K562 (cell line): Measurements from ENCODE around the gene NEURL1B. TPM values are rescaled to one million over a fixed set of nuclear protein-coding genes. Genes with fewer than 3 reads are reported as not detected.
A peak's percentile ranks its signal among the peaks of the same experiment; 100 is the strongest.

Source experiments
- ATAC-seq: fragments of 200-7000 bp; cut with Tn5 transposase; 3 replicates; pipeline ENCODE4 v1.9.1; 2020; ENCODE audit warnings: moderate library complexity
- BruUV-seq: library from RNA; stranded (reverse); fragments of 400-500 nt; replicated peaks from 2 replicates; lab custom pipeline; 2021; lab: Mats Ljungman, UMichigan
- CTCF ChIA-PET: fragments of 300-600 bp; formaldehyde crosslinking; extraction: SDS; loops from one replicate; lab custom pipeline; 2021; ENCODE audit warnings: low intra/inter-chr PET ratio; lab: Yijun Ruan, JAX
- POLR2A ChIA-PET: fragments of 300-600, 350-650 bp; sonication (Branson Sonifier 250); formaldehyde crosslinking; extraction: SDS; loops from one replicate; lab custom pipeline; 2021; ENCODE audit warnings: antibody characterized with exemption, inconsistent platforms; lab: Yijun Ruan, JAX
- DNase-seq, 4 experiments: peaks; one replicate each; pipeline versions ENCODE4 v3.0.0 to v3.0.0-alpha.2; 2011 to 2018; ENCODE audit warnings: low spot score in 3 of 4, mixed read lengths in 3 of 4; ENCODE audit errors: extremely low read depth in 1 of 4
- FAIRE-seq: peaks from 2 replicates; lab custom pipeline; 2011; peaks lifted over from hg19 to GRCh38; lab: Jason Lieb, UNC
- H2AFZ ChIP-seq: 2 replicates; pipeline ENCODE4 v1.6.0; 2011; ENCODE audit warnings: low read depth, low read length, control low read depth, inconsistent platforms
- H3K27ac ChIP-seq: fragments of 200-600 bp; 3 replicates; pipeline ENCODE4 v1.8.0; 2011; ENCODE audit warnings: low read depth, mild to moderate bottlenecking, control low read depth, inconsistent platforms, low read length, moderate library complexity, mixed read lengths; ENCODE audit errors: extremely low read depth
- H3K27me3 ChIP-seq, 2 experiments: fragments of 300-600 bp in 1 of 2; 2 replicates in 1 of 2; 3 replicates in 1 of 2; pipeline versions ENCODE4 v1.6.0 to v1.8.0; 2011; ENCODE audit warnings: inconsistent platforms in 2 of 2, low read length in 2 of 2, mild to moderate bottlenecking in 1 of 2, mixed read lengths in 1 of 2, moderate library complexity in 1 of 2; ENCODE audit not compliant: control insufficient read depth in 2 of 2, insufficient read depth in 2 of 2
- H3K36me3 ChIP-seq: fragments of 300-600 bp; 3 replicates; pipeline ENCODE4 v1.8.0; 2011; ENCODE audit warnings: mild to moderate bottlenecking, low read length, inconsistent platforms; ENCODE audit not compliant: control insufficient read depth, insufficient read depth
- H3K4me1 ChIP-seq, 2 experiments: fragments of 200-600 bp in 1 of 2; replicated peaks in 1 of 2; 2 replicates in 1 of 2; 3 replicates in 1 of 2; pipeline versions ENCODE4 v1.5.1 to v1.8.0; 2011; ENCODE audit warnings: inconsistent platforms in 2 of 2, low read length in 2 of 2, mild to moderate bottlenecking in 1 of 2, mixed read lengths in 1 of 2, moderate library complexity in 1 of 2; ENCODE audit not compliant: control insufficient read depth in 2 of 2, insufficient read depth in 2 of 2
- H3K4me2 ChIP-seq: 2 replicates; pipeline ENCODE4 v1.6.1; 2011; ENCODE audit warnings: low read length, control low read depth, inconsistent platforms, mixed read lengths; ENCODE audit not compliant: insufficient read depth
- H3K4me3 ChIP-seq: fragments of 200-600 bp; sonication (generic), shearing (Covaris generic); 2 replicates; pipeline ENCODE4 v1.5.1; 2016; ENCODE audit warnings: control low read depth, inconsistent platforms
- H3K79me2 ChIP-seq: fragments of 200-600 bp; 3 replicates; pipeline ENCODE4 v1.8.0; 2011; ENCODE audit warnings: low read length, inconsistent platforms; ENCODE audit not compliant: control insufficient read depth, insufficient read depth
- H3K9ac ChIP-seq, 2 experiments: 2 replicates each; pipeline versions ENCODE4 v1.6.0 to v1.6.1; 2011; ENCODE audit warnings: low read depth in 2 of 2, low read length in 2 of 2, control low read depth in 1 of 2, inconsistent platforms in 1 of 2, mild to moderate bottlenecking in 1 of 2, mixed read lengths in 1 of 2; ENCODE audit not compliant: insufficient read depth in 1 of 2
- H3K9me1 ChIP-seq: one replicate; pipeline ENCODE4 v1.6.0; 2011; ENCODE audit warnings: inconsistent platforms, mild to moderate bottlenecking, low read length, moderate library complexity; ENCODE audit not compliant: control insufficient read depth, insufficient read depth
- H3K9me3 ChIP-seq: replicated peaks from 2 replicates; pipeline ENCODE4 v1.5.1; 2011; ENCODE audit warnings: low read depth, low read length, inconsistent platforms; ENCODE audit not compliant: control insufficient read depth, insufficient read depth
- H4K20me1 ChIP-seq: replicated peaks from 2 replicates; pipeline ENCODE4 v1.6.1; 2011; ENCODE audit warnings: low read length, inconsistent platforms, mixed read lengths; ENCODE audit not compliant: control insufficient read depth, insufficient read depth
- BMI1 ChIP-seq: fragments of 150-350 bp; IDR thresholded peaks from 2 replicates; pipeline ENCODE4 v1.6.1; 2014; ENCODE audit warnings: low read length
- CBX1 ChIP-seq: sonication (generic); IDR thresholded peaks from 2 replicates; pipeline ENCODE4 v1.6.1; 2016; ENCODE audit warnings: antibody characterized with exemption, low read depth, mild to moderate bottlenecking
- CEBPG ChIP-seq, 3 experiments: fragments of 200-800 bp in 1 of 3; sonication (Bioruptor generic) in 1 of 3; sonication (generic) in 1 of 3; formaldehyde crosslinking in 1 of 3; IDR thresholded peaks in 2 of 3; conservative IDR thresholded peaks in 1 of 3; 2 replicates each; pipeline versions ENCODE4 v1.6.1 to v1.8.0; 2016 to 2022; ENCODE audit warnings: missing compliant biosample characterization in 2 of 3, missing genetic modification characterization in 2 of 3, mild to moderate bottlenecking in 1 of 3, missing genetic modification reagents in 1 of 3
- EGR1 ChIP-seq: fragments of 450-650 bp; conservative IDR thresholded peaks from 2 replicates; pipeline ENCODE4 v1.6.1; 2017; ENCODE audit warnings: mild to moderate bottlenecking
- HNRNPH1 ChIP-seq: fragments of 200-400 bp; formaldehyde crosslinking; optimal IDR thresholded peaks from 2 replicates; pipeline ENCODE3; 2017; ENCODE audit warnings: low read depth, mild to moderate bottlenecking, low read length, moderate library complexity
- HOXB6 ChIP-seq: fragments of 250-450 bp; sonication (Bioruptor Pico); IDR thresholded peaks from 2 replicates; pipeline ENCODE4 v1.5.1; 2022; ENCODE audit warnings: mild to moderate bottlenecking, borderline replicate concordance
- MCM7 ChIP-seq, 2 experiments: fragments of 450-650 bp; IDR thresholded peaks; 2 replicates each; pipeline ENCODE4 v1.6.1; 2016 to 2018
- NCOR1 ChIP-seq: fragments of 450-650 bp; IDR thresholded peaks from 2 replicates; pipeline ENCODE4 v1.6.1; 2016; ENCODE audit warnings: mild to moderate bottlenecking, moderate library complexity
- NFIX ChIP-seq: fragments of 250-450 bp; sonication (Bioruptor Pico); IDR thresholded peaks from 2 replicates; pipeline ENCODE4 v1.4.0; 2020; ENCODE audit warnings: low read depth, mild to moderate bottlenecking, moderate library complexity
- TBP ChIP-seq: optimal IDR thresholded peaks from 2 replicates; pipeline ENCODE3; 2011; ENCODE audit warnings: low read depth, low read length, improper control_type of control experiment
- ZBTB2 ChIP-seq: fragments of 450-650 bp; IDR thresholded peaks from 2 replicates; pipeline ENCODE4 v1.6.1; 2016; ENCODE audit warnings: antibody characterized with exemption
- ZNF586 ChIP-seq: fragments of 450-650 bp; formaldehyde crosslinking; conservative IDR thresholded peaks from 2 replicates; pipeline ENCODE4 v1.4.0; 2020; ENCODE audit warnings: mild to moderate bottlenecking, moderate library complexity
- WGBS: fragments of 100-300 bp; shearing (Covaris generic); methylation state at CpG from one replicate; pipeline ENCODE4 v1.1.6; 2016; ENCODE audit warnings: low coverage, mixed read lengths; ENCODE audit not compliant: insufficient coverage; ENCODE audit errors: missing lambda C conversion rate; 5-methylcytosine and 5-hydroxymethylcytosine counted together
- in situ Hi-C: fragments of 300-500 bp; cut with MboI; formaldehyde crosslinking; loops from 4 replicates; pipeline ENCODE4 v1.15.0; 2018; ENCODE audit warnings: inconsistent platforms, mixed read lengths
- intact Hi-C: fragments of 100-400 bp; cut with micrococcal nuclease; formaldehyde crosslinking; loops from 2 replicates; pipeline ENCODE4 v1.14.2; 2022
- polyA plus RNA-seq, 8 experiments: library from polyadenylated mRNA; depleted of rRNA in 4 of 8; stranded (reverse) in 5 of 8; unstranded in 3 of 8; fragments of >200 nt; fragmentation: Nextera tagmentation in 2 of 8; fragmentation: Illumina TruSeq in 1 of 8; extraction: Ambion mirVana in 2 of 8; extraction: Trizol in 1 of 8; gene quantifications; 2 replicates each; pipeline versions ENCODE4 v1.2.1 to v1.2.3, GENCODE V29; 2011 to 2014; ENCODE audit warnings: inconsistent platforms in 1 of 8, missing spikeins in 1 of 8
- total RNA-seq, 7 experiments: library from RNA; depleted of rRNA in 6 of 7; stranded (reverse); fragments of >200 nt in 6 of 7; fragmentation: Illumina TruSeq in 2 of 7; extraction: Trizol in 2 of 7; gene quantifications; 2 replicates each; pipeline versions ENCODE4 v1.2.1 to v1.2.3, GENCODE V29; 2011 to 2021; ENCODE audit warnings: low replicate concordance in 1 of 7
- TF ChIP-seq, protein P1 (sequence below): fragments of 450-650 bp; IDR thresholded peaks from 2 replicates; pipeline ENCODE4 v1.6.1; 2018; ENCODE audit warnings: mild to moderate bottlenecking, low read depth; ENCODE audit not compliant: partially characterized antibody

NEURL1B gene
- total and polyA plus RNA-seq, 9 of the 15 experiments (the other 6 are each of a cell fraction or from before 2014, with no cell fraction given): 0.04 TPM; not detected in 8

- no peak for TF ChIP-seq CEBPG (CRISPR knock-in tag; IDR thresholded peaks at IDR 0.05)
- no peak for TF ChIP-seq CEBPG (tag; conservative IDR thresholded peaks at IDR 0.05 in 1 of 2, IDR thresholded peaks at IDR 0.05 in 1 of 2)
- TF ChIP-seq, protein P1, sequence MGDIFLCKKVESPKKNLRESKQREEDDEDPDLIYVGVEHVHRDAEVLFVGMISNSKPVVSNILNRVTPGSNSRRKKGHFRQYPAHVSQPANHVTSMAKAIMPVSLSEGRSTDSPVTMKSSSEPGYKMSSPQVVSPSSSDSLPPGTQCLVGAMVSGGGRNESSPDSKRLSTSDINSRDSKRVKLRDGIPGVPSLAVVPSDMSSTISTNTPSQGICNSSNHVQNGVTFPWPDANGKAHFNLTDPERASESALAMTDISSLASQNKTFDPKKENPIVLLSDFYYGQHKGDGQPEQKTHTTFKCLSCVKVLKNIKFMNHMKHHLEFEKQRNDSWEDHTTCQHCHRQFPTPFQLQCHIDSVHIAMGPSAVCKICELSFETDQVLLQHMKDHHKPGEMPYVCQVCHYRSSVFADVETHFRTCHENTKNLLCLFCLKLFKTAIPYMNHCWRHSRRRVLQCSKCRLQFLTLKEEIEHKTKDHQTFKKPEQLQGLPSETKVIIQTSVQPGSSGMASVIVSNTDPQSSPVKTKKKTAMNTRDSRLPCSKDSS: no peak
These were observed 65.7 kb downstream of the NEURL1B start (continued) for GRCh38 chr5:172706796-172707195.

GRCh38 chr5:172707285-172708182 is 66.5 kb downstream of the NEURL1B start:
- Histone ChIP-seq H3K4me1 (peaks cover 4 to 9% of the 10 kb centered on the region in 2 experiments; a peak in 3 of 5 replicates), H3K36me3 (no peaks in the 10 kb centered on the region), H3K9ac (peak overlapping the region in 1 of 2 experiments; percentile 40; a peak in 1 of 4 replicates), H3K9me3 (no peaks in the 10 kb centered on the region), H2AFZ (no peak overlapping the region), H3K4me2 (no peak overlapping the region), H3K4me3 (no peak overlapping the region), H3K9me1 (no peaks in the 10 kb centered on the region), H3K79me2 (no peaks in the 10 kb centered on the region), H3K27me3 (peaks cover 2 to 33% of the 10 kb centered on the region in 2 experiments; a peak in 4 of 5 replicates), H4K20me1 (no peaks in the 10 kb centered on the region; the same call in 1 of the 2 replicates), H3K27ac (no peak overlapping the region)
- CTCF ChIA-PET: interaction anchor here (0.6 to 1.3 kb wide), 3 partner anchors 9 to 575 kb away, joined by 3 to 6 read pairs (median 3); no protein-coding TSS in a partner anchor
- ATAC-seq: peak; percentile 90
- no TSS peak for BruUV-seq
- no peak for FAIRE-seq
- in situ Hi-C loops: loop anchor here (10.0 to 25.0 kb wide), 2 partner anchors 567 to 1605 kb away; no protein-coding TSS in a partner anchor
- POLR2A ChIA-PET: interaction anchor here (0.9 kb wide), 1 partner anchor 224 kb away, joined by 3 read pairs; no protein-coding TSS in a partner anchor
- DNase-seq: peak in 2 of 4 experiments; percentile 37 to 68
- 17% methylated on average over 17 of the region's 18 CpGs for whole genome bisulfite sequencing
- intact Hi-C loops: loop anchor here (5.0 kb wide), 1 partner anchor 575 kb away; no protein-coding TSS in a partner anchor
- TF ChIP-seq NCOR1: no peak
- peak in 1 of 2 experiments; percentile 75; a peak in 1 of 4 replicates for TF ChIP-seq MCM7 (IDR thresholded peaks at IDR 0.05)
- TF ChIP-seq ZBTB2: 0 out of 2 replicates have a peak, but pooled peaks have one; percentile 24
- TF ChIP-seq HNRNPH1: no peak
- TF ChIP-seq NFIX (CRISPR knock-in tag): no peak
- peak; percentile 65 for TF ChIP-seq EGR1
- TF ChIP-seq CBX1: no peak
- no peak for TF ChIP-seq HOXB6 (CRISPR knock-in tag)
- TF ChIP-seq TBP: no peak
- TF ChIP-seq ZNF586 (CRISPR knock-in tag): no peak
- no peak for TF ChIP-seq BMI1
